ENCODE results near the gene COX14. TPM values are rescaled to one million over a fixed set of nuclear protein-coding genes. Genes with fewer than 3 reads are reported as not detected.

COX14 gene
- total and polyA plus RNA-seq, 2 experiments from 2014 or later, result 53.4 to 122 TPM

DNA sequence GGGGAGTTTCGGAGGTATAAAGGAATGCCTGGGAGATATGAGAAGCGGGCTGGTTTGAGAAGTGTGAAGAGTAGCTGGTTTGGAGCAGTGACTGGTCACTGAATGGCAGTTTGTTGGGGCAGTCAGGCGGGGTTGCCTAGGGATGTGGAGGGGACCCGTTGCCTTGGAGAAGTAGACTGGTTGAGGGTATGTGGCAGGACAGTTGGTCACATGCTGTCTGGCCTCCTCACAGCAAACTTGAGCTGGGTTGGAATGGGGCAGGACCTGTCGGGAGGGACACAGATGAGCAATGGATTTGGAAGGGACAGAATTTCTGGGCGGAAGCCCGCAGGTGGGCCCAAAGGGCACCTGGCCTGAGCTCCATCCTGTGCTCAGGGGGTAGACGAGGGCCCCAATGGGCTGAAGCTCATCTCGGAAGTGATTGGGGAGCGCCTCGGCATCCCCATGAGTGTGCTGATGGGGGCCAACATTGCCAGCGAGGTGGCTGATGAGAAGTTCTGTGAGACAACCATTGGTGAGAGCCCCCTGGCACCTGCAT lies 6.1 kb upstream of the COX14 start:
- peaks cover 12% of the 10 kb centered on the region for H3K4me1 ChIP-seq (ENCODE audit: insufficient read depth)
- no peaks in the 10 kb centered on the region for H4K20me1 ChIP-seq (ENCODE audit: insufficient read depth)
- TF ChIP-seq EZH2 (IDR thresholded peaks at IDR 0.05; ENCODE audit: insufficient read depth, poor library complexity, severe bottlenecking), result no peak
- no peak for TF ChIP-seq EZH2phosphoT487 (IDR thresholded peaks at IDR 0.05; ENCODE audit: insufficient read depth, low read depth)
- no peak overlapping the region for H3K27ac ChIP-seq
- peaks cover 10% of the 10 kb centered on the region for H3F3A ChIP-seq (ENCODE audit: insufficient read depth)
- no peaks in the 10 kb centered on the region for H3K79me2 ChIP-seq (ENCODE audit: insufficient read depth)
- no peak for DNase-seq
- H3K27me3 ChIP-seq (replicated peaks; ENCODE audit: insufficient read depth), result no peaks in the 10 kb centered on the region
- no peak overlapping the region for H3K4me2 ChIP-seq (ENCODE audit: unreplicated experiment)
- H3K9me2 ChIP-seq (ENCODE audit: insufficient read depth), result no peaks in the 10 kb centered on the region
- H3K36me3 ChIP-seq (ENCODE audit: low read depth), result no peaks in the 10 kb centered on the region; the same call in 1 of the 2 replicates
- H3K9ac ChIP-seq, result no peak overlapping the region
- no peak overlapping the region for H3K4me3 ChIP-seq
- no peak overlapping the region for H2AFZ ChIP-seq
- in situ Hi-C loops (cut with MboI), result no loop called here
- 86 to 88% methylated on average over 12 of the region's 12 CpGs for WGBS, 2 experiments (ENCODE audit: low coverage in 1 of 2, low lambda C conversion rate in 2 of 2, missing lambda C conversion rate in 2 of 2)
- H3K9me3 ChIP-seq (ENCODE audit: low read depth), result no peaks in the 10 kb centered on the region

DNA sequence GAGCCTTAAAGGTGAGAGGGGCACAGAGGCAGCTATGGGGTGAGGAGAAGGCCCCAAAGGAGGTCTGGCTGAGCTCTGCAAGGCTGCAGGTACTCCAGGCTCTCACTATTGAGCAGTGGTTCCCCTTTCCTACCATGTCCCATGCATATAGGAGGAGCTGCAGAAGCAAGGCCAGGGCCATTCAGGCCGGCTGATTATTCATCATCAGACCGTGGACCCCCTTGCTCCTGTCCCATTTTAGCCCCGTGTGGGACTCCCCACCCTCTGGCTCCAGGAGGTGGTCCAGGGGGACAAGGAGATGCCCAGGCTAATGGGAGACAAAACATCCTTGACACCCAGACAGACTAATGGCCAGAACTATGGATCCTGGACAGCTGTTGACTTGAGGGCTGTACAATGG lies 5.1 kb upstream of the COX14 start:
- TF ChIP-seq EZH2 (IDR thresholded peaks at IDR 0.05; ENCODE audit: insufficient read depth, poor library complexity, severe bottlenecking) (no peak), EZH2phosphoT487 (IDR thresholded peaks at IDR 0.05; ENCODE audit: insufficient read depth, low read depth) (no peak)
- Histone ChIP-seq H3K9me2 (ENCODE audit: insufficient read depth) (no peaks in the 10 kb centered on the region), H3K4me3 (no peak overlapping the region), H3K27ac (no peak overlapping the region), H3F3A (ENCODE audit: insufficient read depth) (peaks cover 8% of the 10 kb centered on the region), H3K36me3 (ENCODE audit: low read depth) (no peaks in the 10 kb centered on the region; the same call in 1 of the 2 replicates), H3K27me3 (replicated peaks; ENCODE audit: insufficient read depth) (no peaks in the 10 kb centered on the region), H3K4me2 (ENCODE audit: unreplicated experiment) (no peak overlapping the region), H3K4me1 (ENCODE audit: insufficient read depth) (peaks cover 17% of the 10 kb centered on the region), H2AFZ (no peak overlapping the region), H3K79me2 (ENCODE audit: insufficient read depth) (no peaks in the 10 kb centered on the region), H3K9ac (no peak overlapping the region), H3K9me3 (ENCODE audit: low read depth) (no peaks in the 10 kb centered on the region), H4K20me1 (ENCODE audit: insufficient read depth) (no peaks in the 10 kb centered on the region)
- in situ Hi-C loops (cut with MboI), result no loop called here
- DNase-seq, result no peak
- 54 to 57% methylated on average over 3 of the region's 3 CpGs for WGBS, 2 experiments (ENCODE audit: low coverage in 1 of 2, low lambda C conversion rate in 2 of 2, missing lambda C conversion rate in 2 of 2)

- H2AFZ ChIP-seq, result no peak overlapping the region
- peaks cover 17% of the 10 kb centered on the region for H3K4me1 ChIP-seq (ENCODE audit: insufficient read depth)
- peaks cover 1% of the 10 kb centered on the region for H3F3A ChIP-seq (ENCODE audit: insufficient read depth)
- H4K20me1 ChIP-seq (ENCODE audit: insufficient read depth), result no peaks in the 10 kb centered on the region
- no peaks in the 10 kb centered on the region for H3K9me3 ChIP-seq (ENCODE audit: low read depth)
- in situ Hi-C loops (cut with MboI), result no loop called here
- no peaks in the 10 kb centered on the region for H3K27me3 ChIP-seq (replicated peaks; ENCODE audit: insufficient read depth)
- no peak overlapping the region for H3K9ac ChIP-seq
- TF ChIP-seq EZH2 (IDR thresholded peaks at IDR 0.05; ENCODE audit: insufficient read depth, poor library complexity, severe bottlenecking) (no peak), EZH2phosphoT487 (IDR thresholded peaks at IDR 0.05; ENCODE audit: insufficient read depth, low read depth) (no peak)
- H3K79me2 ChIP-seq (ENCODE audit: insufficient read depth), result peaks cover 1% of the 10 kb centered on the region
- H3K36me3 ChIP-seq (ENCODE audit: low read depth), result no peaks in the 10 kb centered on the region
- no peaks in the 10 kb centered on the region for H3K9me2 ChIP-seq (ENCODE audit: insufficient read depth)
- no peak overlapping the region for H3K27ac ChIP-seq
- H3K4me2 ChIP-seq (ENCODE audit: unreplicated experiment), result no peak overlapping the region
- WGBS, 2 experiments (ENCODE audit: low coverage in 1 of 2, low lambda C conversion rate in 2 of 2, missing lambda C conversion rate in 2 of 2), result 90 to 92% methylated on average over 16 to 17 of the region's 17 CpGs
- H3K4me3 ChIP-seq, result no peak overlapping the region
- no peak for DNase-seq
These were observed 4.4 kb upstream of the COX14 start for GRCh38 chr12:50107416-50108268.

DNA sequence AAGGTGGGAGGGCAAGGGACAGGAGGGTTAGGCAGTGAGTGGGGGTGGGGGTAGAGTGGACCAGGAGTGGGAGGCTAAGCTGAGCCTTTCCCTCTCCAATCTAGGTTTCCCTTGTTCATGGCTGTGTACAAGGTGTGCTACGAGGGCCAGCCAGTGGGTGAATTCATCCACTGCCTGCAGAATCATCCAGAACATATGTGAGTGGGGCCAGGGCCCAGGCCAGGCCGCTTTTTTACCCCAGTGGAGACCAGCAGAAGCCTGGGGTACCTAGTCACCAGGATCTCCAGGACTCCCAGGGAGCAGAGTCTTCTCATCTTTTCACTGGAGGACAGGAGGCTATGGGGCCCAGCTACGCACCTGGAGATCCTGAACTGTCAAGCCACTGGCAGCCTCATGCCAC lies 2.7 kb upstream of the COX14 start:
- DNase-seq, result no peak
- no peaks in the 10 kb centered on the region for H4K20me1 ChIP-seq (ENCODE audit: insufficient read depth)
- no peaks in the 10 kb centered on the region for H3K27me3 ChIP-seq (replicated peaks; ENCODE audit: insufficient read depth)
- in situ Hi-C loops (cut with MboI), result no loop called here
- H3K36me3 ChIP-seq (ENCODE audit: low read depth), result no peaks in the 10 kb centered on the region
- no peak overlapping the region for H3K27ac ChIP-seq
- no peaks in the 10 kb centered on the region for H3K9me3 ChIP-seq (ENCODE audit: low read depth)
- WGBS, 2 experiments (ENCODE audit: low coverage in 1 of 2, low lambda C conversion rate in 2 of 2, missing lambda C conversion rate in 2 of 2), result 86 to 90% methylated on average over 3 of the region's 3 CpGs
- no peak overlapping the region for H2AFZ ChIP-seq
- no peak overlapping the region for H3K4me2 ChIP-seq (ENCODE audit: unreplicated experiment)
- H3F3A ChIP-seq (ENCODE audit: insufficient read depth), result peaks cover 7% of the 10 kb centered on the region
- H3K4me1 ChIP-seq (ENCODE audit: insufficient read depth), result peaks cover 17% of the 10 kb centered on the region
- no peak for TF ChIP-seq EZH2 (IDR thresholded peaks at IDR 0.05; ENCODE audit: insufficient read depth, poor library complexity, severe bottlenecking)
- TF ChIP-seq EZH2phosphoT487 (IDR thresholded peaks at IDR 0.05; ENCODE audit: insufficient read depth, low read depth), result no peak
- H3K9me2 ChIP-seq (ENCODE audit: insufficient read depth), result no peaks in the 10 kb centered on the region
- peaks cover 18% of the 10 kb centered on the region for H3K79me2 ChIP-seq (ENCODE audit: insufficient read depth)
- H3K4me3 ChIP-seq, result no peak overlapping the region
- no peak overlapping the region for H3K9ac ChIP-seq
